ENCODE measurements around the gene CACNB2. TPM values are rescaled to one million over a fixed set of nuclear protein-coding genes. Genes with fewer than 3 reads are reported as not detected.

The CACNB2 gene
- polyA plus RNA-seq, 1 of the 3 experiments (the other 2 are of a cell fraction), result 0.74 TPM

DNA sequence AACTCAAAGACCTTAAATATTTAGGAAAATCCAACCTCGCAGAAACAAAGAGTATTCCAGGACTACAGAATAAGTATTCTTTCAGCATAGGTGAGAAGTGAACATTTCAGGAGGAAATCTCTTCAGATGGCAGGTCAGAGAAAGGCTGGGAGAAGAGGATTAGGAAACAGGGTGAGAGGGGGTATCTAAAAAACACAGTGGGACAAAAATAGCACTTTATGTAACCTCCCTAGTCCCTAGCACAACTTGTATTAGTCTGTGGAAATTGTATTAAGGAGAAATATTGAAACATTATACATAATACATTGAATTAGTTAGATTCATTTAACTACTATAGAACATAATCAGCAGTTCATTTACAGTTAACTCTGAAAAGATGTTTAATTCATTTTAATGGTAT, 192.3 kb downstream of the CACNB2 start:
- H2AFZ ChIP-seq (ENCODE audit: low read depth), result no peak overlapping the region
- no peak for TF ChIP-seq RCOR1 (IDR thresholded peaks at IDR 0.05; ENCODE audit: low read length)
- no peak for TF ChIP-seq RAD21 (IDR thresholded peaks at IDR 0.05; ENCODE audit: low read length)
- TF ChIP-seq NFIC (IDR thresholded peaks at IDR 0.05; ENCODE audit: borderline replicate concordance), result no peak
- TF ChIP-seq RFX5 (IDR thresholded peaks at IDR 0.05; ENCODE audit: low read length), result no peak
- TF ChIP-seq TAF1 (IDR thresholded peaks at IDR 0.05; ENCODE audit: borderline replicate concordance, low read depth, low read length), result no peak
- no peak for TF ChIP-seq YY1 (IDR thresholded peaks at IDR 0.05; ENCODE audit: low read depth)
- no peak for TF ChIP-seq JUND (IDR thresholded peaks at IDR 0.05)
- no peak for TF ChIP-seq RXRA (IDR thresholded peaks at IDR 0.05; ENCODE audit: borderline replicate concordance, low read depth)
- no peak for TF ChIP-seq CHD2 (IDR thresholded peaks at IDR 0.05; ENCODE audit: low read length, partially characterized antibody)
- TF ChIP-seq, protein P1, sequence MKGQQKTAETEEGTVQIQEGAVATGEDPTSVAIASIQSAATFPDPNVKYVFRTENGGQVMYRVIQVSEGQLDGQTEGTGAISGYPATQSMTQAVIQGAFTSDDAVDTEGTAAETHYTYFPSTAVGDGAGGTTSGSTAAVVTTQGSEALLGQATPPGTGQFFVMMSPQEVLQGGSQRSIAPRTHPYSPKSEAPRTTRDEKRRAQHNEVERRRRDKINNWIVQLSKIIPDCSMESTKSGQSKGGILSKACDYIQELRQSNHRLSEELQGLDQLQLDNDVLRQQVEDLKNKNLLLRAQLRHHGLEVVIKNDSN (IDR thresholded peaks at IDR 0.05; ENCODE audit: borderline replicate concordance, low read depth), result no peak
- no peak for TF ChIP-seq NRF1 (IDR thresholded peaks at IDR 0.05; ENCODE audit: low read depth, low read length)
- TF ChIP-seq, protein P2, sequence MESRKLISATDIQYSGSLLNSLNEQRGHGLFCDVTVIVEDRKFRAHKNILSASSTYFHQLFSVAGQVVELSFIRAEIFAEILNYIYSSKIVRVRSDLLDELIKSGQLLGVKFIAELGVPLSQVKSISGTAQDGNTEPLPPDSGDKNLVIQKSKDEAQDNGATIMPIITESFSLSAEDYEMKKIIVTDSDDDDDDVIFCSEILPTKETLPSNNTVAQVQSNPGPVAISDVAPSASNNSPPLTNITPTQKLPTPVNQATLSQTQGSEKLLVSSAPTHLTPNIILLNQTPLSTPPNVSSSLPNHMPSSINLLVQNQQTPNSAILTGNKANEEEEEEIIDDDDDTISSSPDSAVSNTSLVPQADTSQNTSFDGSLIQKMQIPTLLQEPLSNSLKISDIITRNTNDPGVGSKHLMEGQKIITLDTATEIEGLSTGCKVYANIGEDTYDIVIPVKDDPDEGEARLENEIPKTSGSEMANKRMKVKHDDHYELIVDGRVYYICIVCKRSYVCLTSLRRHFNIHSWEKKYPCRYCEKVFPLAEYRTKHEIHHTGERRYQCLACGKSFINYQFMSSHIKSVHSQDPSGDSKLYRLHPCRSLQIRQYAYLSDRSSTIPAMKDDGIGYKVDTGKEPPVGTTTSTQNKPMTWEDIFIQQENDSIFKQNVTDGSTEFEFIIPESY (IDR thresholded peaks at IDR 0.05; ENCODE audit: borderline replicate concordance, low read depth), result no peak
- TF ChIP-seq FOXJ3 (CRISPR knock-in tag; IDR thresholded peaks at IDR 0.05), result no peak
- TF ChIP-seq, protein P3, sequence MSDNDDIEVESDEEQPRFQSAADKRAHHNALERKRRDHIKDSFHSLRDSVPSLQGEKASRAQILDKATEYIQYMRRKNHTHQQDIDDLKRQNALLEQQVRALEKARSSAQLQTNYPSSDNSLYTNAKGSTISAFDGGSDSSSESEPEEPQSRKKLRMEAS (IDR thresholded peaks at IDR 0.05; ENCODE audit: low read depth), result no peak
- TF ChIP-seq FOSL2 (IDR thresholded peaks at IDR 0.05; ENCODE audit: borderline replicate concordance, low read depth), result no peak
- TF ChIP-seq, protein P4, sequence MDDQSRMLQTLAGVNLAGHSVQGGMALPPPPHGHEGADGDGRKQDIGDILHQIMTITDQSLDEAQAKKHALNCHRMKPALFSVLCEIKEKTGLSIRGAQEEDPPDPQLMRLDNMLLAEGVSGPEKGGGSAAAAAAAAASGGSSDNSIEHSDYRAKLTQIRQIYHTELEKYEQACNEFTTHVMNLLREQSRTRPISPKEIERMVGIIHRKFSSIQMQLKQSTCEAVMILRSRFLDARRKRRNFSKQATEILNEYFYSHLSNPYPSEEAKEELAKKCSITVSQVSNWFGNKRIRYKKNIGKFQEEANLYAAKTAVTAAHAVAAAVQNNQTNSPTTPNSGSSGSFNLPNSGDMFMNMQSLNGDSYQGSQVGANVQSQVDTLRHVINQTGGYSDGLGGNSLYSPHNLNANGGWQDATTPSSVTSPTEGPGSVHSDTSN (IDR thresholded peaks at IDR 0.05), result no peak
- TF ChIP-seq MXI1 (IDR thresholded peaks at IDR 0.05; ENCODE audit: low read depth, low read length), result no peak
- TF ChIP-seq TEAD4 (IDR thresholded peaks at IDR 0.05; ENCODE audit: borderline replicate concordance, insufficient read depth), result no peak
- POLR2A ChIA-PET, result no interaction called here
- no peak overlapping the region for H3K9ac ChIP-seq
- no peaks in the 10 kb centered on the region for H3K9me2 ChIP-seq
- no peaks in the 10 kb centered on the region for H3K4me1 ChIP-seq (ENCODE audit: control insufficient read depth in 1 of 2, insufficient read depth in 2 of 2, low read depth in 1 of 2, low read length in 1 of 2)
- H3K27ac ChIP-seq (ENCODE audit: low read depth in 2 of 2, low read length in 1 of 2), result no peak overlapping the region
- no peaks in the 10 kb centered on the region for H3F3A ChIP-seq (replicated peaks; ENCODE audit: insufficient read depth)
- CTCF ChIA-PET, result no interaction called here
- H3K4me3 ChIP-seq (ENCODE audit: low read depth in 2 of 2, low read length in 1 of 2), result no peak overlapping the region
- no peak for DNase-seq
- 65% methylated on average over 1 of the region's 1 CpG for WGBS (ENCODE audit: low lambda C conversion rate)
- H4K20me1 ChIP-seq (ENCODE audit: insufficient read depth), result no peaks in the 10 kb centered on the region
- no peaks in the 10 kb centered on the region for H3K9me3 ChIP-seq
- H3K79me2 ChIP-seq (ENCODE audit: insufficient read depth), result no peaks in the 10 kb centered on the region
- no peaks in the 10 kb centered on the region for H3K36me3 ChIP-seq (replicated peaks in 1 of 2; ENCODE audit: control insufficient read depth in 1 of 2, insufficient read depth in 2 of 2, low read length in 1 of 2)
- H3K4me2 ChIP-seq, result no peak overlapping the region
- H3K27me3 ChIP-seq (ENCODE audit: insufficient read depth), result no peaks in the 10 kb centered on the region
